HG02759 (cell line): Measurements from ENCODE around the gene ARHGAP10.
A peak's percentile ranks its signal among the peaks of the same experiment; 100 is the strongest.

Experiments
- ATAC-seq: cut with Tn5 transposase; IDR thresholded peaks from one replicate; pipeline ENCODE4 v1.9.1; 2021; ENCODE audit warnings: mild to moderate bottlenecking, moderate library complexity; ENCODE audit not compliant: unreplicated experiment

ARHGAP10 gene

DNA sequence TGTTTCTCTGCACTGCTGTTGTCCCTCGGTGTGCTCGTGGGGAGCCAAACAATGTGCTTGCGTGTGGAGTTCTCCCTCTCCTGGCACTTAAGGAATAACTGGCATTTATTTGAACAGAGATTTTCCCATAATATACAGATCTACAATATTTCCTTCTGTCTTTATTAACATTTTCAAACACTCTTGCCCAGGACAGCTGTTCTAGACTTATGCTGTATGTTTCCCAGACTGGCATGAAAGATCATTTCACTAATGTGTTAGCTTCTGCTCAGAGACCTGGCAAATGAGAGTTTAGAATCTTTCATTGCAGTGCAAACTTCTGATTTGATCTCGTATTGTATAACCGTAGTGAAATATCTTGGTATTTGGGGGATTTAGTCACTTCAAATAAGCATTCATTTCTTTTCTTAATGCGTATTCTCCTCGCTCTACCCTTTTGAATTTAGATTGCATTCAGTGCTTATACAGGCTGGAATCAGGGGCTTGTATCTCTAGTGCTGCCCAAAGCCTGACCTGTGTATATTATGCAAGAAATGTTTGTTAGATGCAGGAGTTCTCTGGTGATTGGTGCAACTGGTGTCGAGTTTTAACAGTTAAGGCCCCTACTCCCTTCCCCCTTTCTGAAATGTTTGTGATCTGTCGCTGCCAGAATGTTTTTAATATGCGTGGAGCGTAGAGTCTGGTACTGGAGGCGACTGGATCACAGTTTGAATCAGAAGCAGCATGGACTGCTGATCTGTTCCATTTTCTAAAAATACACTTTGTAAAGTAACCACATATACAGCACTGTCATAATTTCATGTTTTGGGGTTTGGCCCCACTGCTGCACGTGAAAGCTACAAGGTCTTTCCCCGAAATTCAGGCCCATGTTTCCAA lies 326.3 kb downstream of the ARHGAP10 start:
- ATAC-seq: no peak

DNA sequence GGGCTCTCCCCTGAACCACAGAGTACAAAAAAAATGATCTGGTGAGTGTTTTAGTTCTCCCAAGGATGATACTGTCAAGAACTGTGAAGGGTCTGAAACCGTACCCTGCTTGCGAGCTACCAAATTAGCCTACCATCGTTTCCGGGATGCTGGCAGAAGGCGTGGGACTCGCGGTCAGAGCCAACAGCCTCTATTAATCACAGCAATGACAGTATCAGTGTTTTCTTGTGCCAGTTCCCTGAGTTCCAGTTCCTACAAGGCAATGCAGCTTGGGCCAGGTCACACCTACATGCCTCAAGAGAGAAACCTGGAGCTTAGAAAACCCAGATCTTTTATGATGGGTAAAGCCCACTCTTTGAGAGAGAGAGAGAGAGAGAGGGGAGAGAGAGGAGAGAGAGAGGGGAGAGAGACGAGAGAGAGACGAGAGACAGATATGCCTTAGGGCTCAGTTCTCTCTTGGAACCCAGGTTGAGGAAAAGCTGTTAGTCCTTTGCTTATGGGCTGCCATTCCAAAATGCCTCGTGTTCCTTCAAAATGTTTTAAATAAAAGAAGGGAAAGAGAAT lies 327.8 kb downstream of the ARHGAP10 start:
- peak; percentile 16 for ATAC-seq

DNA sequence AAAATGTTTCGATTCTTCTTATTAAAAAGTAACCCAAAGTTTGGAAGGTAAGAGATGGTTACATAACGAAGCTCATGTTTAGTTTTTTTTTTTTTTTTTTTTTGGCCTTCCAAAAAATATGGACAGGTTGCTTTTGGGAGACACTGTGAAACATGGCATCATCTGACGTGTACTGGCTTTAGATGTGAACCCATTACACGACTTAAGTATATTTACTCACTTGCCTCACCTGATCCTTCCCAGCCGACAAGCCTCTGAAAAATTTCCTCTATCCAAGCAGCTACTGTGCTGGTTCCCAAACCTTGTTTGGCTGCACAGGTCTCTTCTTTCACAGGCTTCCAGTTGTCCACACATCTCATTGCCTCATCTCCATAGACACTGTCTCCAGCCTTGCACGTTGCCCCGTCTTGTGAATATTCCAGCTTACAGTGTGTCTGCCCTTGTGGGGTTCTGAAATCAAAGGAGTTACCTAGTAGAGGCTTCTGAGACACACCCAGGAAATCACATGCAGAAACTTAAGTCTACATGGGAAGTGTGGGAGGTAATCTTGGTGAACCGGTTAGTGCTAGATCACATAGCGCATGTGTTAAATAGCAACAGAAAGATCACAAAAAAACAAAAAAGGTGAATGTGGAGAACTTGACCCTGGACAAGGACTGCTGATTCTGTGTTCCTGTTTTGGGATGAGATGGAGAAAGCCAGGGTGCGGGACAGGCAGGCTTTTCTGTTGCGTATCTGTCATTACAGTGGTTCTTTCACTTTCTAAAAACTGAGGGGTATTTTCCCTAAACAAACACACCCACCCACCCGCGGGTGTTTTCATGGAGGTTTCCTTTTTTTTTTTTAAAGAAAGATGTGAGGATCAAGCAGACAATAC lies 328.6 kb downstream of the ARHGAP10 start:
- ATAC-seq: no peak

DNA sequence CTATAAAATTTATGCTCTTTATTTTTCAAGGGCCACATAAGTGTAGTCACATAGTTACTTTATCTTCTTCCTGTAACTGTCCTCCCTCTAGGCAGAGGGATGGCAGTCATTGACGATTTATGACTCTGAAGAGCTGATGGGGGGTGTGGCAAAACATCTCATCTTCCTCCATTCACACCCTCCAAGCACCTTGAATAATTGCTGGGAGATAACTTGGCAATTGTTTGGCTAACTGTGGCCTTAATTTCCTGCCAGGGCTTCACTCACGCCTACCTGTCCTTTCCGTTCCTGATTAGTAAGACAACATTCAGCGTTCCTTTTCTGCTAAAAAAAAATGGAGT lies 329.2 kb downstream of the ARHGAP10 start:
- ATAC-seq: no peak

DNA sequence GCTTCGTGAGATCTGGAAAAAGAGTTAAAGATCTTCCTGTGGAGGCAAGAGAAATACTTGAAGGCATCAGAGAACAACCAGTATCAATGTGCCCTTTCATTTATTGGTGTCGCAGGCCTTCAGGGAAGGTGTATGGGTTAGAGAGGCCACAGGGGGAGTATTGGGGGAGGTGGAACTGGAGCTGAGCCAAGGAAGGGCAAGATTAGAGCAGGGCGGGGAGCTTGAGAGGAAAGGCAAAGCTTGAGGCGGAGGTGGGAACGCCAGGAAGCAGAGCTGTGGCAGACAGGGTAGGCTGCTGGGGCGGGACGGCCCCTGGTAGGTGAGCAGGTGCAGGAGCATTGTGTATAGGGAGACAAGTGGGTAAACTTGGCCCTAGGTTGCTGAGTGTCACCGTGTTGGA lies 329.9 kb downstream of the ARHGAP10 start:
- no peak for ATAC-seq

DNA sequence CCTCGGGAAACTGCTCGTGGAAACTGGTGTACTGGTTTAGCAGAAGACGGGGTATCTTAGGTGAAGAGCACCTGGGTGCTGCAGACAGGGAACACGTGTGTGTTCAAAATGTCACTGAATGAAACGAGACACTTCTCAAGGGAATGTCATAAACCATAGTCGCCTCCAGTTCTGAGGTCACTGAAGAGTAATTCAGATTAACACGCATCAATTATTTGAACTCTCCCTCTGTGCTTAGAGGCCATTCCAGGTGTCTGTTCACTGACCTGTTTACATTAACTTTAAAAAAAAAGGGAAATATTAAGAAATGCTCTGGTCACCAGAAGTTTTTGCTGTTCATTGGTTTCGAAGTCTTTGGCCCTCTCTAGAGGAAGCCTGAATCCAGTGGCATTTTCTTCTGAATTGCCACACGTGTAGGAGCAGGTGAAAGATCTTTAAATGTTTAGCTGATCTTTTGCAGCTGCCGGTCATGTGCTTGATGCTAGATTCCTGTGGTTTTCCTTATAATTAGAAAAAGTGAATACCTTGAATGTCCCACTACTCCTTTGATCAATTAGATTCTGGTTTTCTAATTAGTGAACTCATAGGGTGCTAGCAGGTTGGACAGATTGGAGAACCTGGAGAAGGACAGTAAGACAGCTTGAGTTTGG lies 330.5 kb downstream of the ARHGAP10 start:
- no peak for ATAC-seq

DNA sequence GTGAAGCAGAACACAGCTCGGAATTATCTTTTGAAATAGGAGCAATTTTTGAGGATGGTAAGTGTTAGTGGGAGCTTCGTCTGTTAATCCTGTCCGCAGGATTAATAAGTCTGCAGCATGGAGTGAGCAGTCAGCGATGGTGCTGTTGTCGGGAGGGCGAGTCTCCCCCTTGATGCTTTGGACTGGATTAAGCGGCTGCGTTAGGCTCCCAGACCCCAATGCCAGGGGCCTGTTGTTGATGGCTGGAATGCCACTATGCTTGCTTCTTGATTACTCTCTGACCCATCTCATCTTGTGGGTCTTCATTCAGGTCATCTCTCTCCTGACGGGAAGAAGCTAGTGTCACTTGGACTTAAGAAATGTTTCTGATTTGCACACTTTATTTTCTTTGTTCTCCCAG lies 332.6 kb downstream of the ARHGAP10 start:
- ATAC-seq: no peak

DNA sequence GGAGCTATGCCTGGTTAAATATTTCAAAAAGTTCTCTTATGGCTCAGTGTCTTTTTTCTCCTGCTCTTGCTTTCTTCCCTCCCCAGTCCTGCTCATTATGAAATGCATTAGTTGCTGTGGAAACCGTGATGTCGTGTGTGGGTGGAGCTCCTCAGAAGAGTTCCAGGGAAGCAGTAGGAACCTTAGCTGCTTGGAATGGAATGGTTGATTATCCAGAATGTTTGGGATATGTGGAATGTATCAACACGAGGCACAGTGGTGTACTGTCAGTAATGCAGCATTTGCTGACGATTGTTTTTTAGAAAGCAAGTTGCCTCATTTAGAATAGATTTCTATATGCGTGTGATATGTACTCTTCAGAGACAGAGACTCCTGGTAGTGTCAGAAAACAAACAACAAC lies 333.2 kb downstream of the ARHGAP10 start:
- ATAC-seq: no peak

DNA sequence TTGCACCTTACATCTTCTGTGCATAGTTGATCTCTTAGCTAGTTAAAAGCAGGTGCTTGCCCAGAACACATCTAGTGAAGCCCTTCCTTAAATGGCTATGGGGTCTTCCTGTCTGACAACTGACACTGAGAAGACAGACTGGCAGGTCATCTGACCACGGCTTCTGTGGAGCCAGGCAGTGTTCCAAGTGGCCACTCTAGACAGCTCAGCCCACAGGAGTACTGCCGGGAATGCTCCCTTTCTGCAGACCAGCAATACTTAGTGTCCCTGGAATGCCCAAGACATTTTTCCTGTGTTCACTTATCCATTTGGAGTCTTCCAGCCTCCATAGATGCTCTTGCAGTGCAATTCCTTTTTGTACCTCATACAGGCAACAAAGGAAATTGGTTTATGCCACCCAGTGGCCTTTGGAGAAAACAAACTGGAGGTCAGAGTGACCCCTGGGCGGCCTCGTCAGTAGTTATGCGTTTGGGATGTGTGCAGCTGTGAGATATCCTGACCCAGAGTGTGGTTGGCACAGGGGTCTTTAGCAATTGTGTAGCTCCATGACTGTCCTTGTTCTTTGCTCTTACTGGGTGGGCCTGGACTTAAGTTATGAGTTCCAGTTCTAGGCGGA lies 335.5 kb downstream of the ARHGAP10 start:
- no peak for ATAC-seq

DNA sequence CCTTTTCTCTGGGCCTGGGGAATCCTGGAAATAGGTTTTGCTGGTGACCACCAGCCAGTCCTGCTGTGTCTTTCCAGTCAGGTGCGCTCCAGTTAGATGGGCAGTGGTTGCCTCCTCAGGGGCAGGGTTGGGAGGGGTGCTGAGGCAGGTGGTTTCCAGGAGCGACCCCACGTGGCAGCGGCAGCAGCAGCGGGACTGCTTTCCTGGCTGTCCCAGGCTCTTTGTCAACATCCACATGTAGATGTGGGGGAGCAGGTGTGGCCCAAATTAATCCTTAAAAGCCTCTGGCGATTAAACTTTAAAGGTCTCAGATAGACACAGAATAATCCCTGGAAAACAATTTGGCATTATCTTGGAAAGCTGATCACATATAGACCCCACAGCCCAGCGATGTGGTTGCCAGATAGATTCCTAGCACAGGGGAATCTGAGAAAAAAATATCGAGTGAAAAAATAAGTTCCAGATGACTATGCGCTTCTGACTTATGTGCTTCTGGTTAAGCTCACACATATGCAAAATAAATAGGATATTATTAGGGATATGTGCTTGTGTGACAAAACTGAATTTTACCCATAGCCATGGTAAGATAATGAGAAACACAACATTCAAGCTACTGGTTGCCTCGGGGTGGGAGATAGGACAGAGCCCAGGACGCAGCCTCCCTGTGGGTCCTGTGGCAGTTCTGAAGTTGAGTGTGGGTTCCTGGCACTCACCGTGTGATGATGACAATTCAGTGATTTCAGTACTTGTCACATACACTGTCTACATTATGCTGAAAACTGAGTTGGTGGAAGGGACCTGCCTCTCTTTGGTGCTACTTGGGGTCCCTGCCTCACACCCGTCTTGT lies 336.4 kb downstream of the ARHGAP10 start:
- ATAC-seq: no peak

DNA sequence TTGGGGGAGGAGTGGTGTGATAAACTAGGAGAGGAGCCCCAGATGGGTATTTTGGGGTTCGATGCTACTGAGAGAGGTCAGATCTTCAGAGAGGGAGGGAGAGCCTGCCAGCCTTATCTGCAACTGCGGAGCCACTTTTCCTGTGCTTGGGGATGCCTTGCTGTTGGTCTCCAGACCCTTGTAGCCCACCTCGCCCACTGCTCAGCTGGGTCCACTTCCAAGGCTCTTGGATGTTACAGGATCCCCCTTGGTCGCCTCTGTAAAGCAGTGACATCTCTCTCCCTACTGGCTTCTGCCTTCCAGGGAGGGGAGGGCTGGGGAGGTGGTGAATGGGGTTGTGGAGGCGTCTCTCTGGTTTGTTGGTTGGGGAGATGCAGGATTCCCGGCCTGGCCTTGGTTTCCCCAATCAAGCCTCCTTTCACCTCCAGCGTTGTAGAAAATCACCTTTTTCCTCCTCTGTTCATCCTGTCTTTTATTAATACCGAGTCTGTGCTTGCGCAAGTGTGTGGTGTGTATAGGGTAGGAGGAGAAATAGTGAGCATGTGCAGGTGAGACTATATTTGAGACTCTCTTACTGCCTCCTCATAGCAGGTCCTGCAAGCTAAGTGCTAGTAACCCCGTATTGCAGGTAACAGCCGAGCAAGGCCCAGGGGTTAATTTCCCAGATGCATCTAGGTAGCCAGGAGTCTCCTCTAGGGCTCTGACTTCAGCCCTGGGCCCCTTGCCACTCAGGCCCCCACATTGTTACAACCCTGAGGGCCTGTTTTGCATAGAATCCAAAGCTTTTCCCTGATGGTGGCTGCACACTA lies 337.4 kb downstream of the ARHGAP10 start:
- ATAC-seq: no peak

DNA sequence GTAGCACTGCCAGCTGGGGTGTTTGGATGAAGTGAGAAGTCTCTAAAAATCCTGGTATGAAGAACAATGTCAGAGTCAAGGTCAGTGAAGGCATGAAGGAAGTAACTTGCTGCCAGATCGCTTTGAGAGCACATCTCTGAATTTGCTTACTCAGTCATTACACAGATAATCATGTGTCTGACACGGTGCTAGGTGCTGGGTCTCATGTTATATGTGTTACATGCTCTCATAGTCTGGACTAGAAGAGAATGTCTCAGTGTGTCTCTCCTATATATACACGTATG lies 337.9 kb downstream of the ARHGAP10 start:
- ATAC-seq: no peak

DNA sequence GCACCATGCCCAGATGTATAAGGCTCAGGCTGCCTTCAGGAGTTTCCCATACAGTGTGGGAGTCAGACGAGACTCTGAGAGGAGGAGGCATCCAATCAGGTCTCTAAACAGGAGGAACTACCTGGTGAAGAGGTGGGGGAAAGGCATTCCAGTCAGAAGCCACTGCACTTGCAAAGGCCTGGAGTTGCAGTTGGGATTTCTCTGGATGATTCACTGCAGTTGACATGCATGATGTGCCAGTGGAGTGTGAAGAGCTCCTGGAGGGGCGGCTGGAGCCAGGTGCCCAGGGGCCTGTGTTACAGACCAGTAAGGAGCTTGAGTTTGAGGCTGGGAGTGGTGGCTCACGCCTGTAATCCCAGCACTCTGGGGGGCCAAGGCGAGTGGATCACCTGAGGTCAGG lies 339.1 kb downstream of the ARHGAP10 start:
- ATAC-seq: no peak

DNA sequence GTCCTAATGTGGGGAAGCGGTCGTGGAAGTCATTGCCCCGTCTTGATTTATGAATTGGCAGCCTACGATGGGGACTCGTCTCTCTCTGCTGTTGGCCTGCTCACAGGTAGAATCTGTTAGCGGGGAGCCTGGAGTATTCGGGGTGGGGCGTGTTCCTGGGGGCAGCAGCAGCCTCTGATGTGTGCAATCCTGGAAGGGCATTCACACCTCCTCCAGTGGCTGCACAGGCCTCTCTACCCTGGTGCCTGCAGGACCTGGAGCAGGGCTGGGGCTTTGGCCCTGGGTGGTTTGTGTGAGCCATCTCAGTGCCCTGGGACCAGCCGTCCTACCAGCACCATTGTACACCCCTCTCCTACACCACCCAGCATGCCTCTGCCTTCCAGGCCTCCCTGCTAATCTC lies 340.9 kb downstream of the ARHGAP10 start:
- ATAC-seq: no peak

DNA sequence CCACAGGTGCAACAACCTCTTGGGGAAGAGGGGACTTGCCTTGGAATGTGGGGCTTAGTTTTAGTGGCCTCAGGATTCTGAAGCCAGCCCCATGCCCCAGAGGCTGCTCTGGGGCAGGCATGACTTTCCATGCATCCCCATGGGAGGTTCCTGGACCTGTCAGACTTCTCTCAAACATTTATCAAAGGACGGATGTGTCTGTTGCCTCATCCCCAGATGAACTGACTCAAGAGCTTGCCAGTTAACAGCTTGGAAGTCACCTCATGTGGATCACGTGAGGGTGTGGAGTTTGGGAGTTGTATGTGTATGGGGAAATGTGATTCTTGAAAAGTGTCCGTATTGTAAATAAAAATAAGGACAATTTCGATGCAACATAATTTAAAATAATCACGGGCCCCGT lies 341.5 kb downstream of the ARHGAP10 start:
- ATAC-seq: no peak

DNA sequence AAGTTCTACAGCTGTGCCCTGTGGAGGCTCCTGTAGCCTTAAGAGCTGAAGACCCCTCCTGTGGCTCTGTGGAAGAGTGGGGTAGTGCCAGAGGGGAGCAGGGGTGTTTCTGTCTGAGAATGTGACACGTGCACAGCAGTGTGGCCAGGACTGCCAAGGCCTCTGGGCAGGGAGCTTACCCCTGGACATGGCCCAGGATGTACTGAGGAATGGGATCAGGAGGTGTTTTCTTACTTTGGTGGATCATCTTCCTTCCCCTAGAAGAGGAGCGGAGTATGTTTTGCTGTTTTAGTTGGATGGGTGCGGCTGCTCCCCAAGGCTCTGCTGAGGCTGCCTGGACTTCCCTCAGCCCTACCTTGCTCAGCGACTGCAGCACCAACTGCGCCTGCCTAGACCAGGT lies 342.6 kb downstream of the ARHGAP10 start:
- no peak for ATAC-seq

DNA sequence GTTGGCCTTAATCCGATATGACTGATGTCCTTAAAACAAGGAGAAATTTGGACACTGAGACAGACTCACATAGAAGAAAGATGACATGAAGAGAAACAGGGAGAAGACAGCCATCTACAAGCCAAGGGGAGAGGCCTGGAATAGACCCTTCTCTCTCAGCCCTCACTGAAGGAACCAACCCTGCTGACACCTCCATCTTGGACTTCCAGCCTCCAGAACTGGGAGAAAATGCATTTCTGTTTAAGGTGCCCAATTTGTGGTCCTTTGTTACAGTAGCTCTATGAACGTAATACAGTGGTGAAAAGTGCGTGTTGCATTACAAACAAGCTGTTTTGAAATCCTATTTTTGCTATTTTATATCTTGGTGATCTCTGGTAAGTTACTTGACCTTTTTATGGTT lies 343.6 kb downstream of the ARHGAP10 start:
- ATAC-seq: no peak

DNA sequence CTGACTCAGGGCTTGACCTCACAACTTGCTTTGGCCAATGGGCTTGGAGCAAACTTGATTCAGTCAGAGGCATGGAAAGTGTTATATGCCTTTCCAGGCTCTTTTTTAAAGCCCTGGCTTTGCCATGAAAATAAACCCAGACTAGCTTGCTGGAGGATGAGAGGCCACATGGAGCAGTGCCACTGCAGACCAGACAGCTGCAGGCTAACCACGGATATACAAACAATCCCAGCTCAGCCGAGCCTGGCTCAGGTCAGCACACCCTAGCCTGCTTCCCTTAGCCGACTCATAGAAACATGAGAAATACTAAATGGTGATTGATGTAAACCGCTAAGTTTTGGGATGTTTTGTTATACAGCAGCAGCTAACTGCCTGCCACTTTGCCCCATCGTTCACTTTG lies 345.1 kb downstream of the ARHGAP10 start:
- no peak for ATAC-seq

DNA sequence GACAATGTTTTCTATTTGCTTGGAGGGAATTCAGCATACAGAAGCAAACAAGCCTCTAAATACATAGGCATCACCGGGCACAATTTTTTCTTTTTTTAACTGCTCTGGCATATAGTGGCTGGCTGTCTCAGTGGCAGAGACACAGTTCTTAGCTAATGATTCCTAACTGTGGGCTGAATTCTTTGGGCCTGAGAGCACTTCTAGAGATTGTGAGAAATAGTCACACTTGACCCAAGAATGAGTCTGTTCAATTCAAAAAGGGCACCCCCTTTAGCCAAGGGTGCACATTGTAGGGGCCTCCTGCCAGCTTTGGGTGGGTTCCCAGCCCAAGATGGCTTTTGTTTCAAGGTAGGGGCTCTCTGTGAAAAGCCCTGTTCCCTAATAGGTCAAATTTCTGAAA lies 345.7 kb downstream of the ARHGAP10 start:
- no peak for ATAC-seq
